Ureter (tissue), 1 donor: ENCODE data around the gene OOSP2. TPM values are rescaled to one million over a fixed set of nuclear protein-coding genes. Genes with fewer than 3 reads are reported as not detected.
"Not testable (repeated sequence)": the region's sequence is repeated elsewhere in the genome, so short reads cannot be mapped to it uniquely, and the experiment has no call there.

ENCODE experiments used
- DNase-seq: peaks from one replicate; pipeline ENCODE4 v3.0.0-alpha.2; 2020; ENCODE audit warnings: low spot score
- total RNA-seq: library from RNA; stranded (reverse); gene quantifications from one replicate; pipeline ENCODE4 v1.2.4, GENCODE V29; 2023
- donor health status: DM: yes; HTN: yes; CAD: no.

The OOSP2 gene
- not detected for total RNA-seq

- no peak for DNase-seq
Measured at GRCh38 chr11:60040109-60040508, at the start of gene OOSP2. OOSP2 (plus strand) TSS chr11:60040409; CDS start chr11:60040460, 51 bp downstream.

DNA sequence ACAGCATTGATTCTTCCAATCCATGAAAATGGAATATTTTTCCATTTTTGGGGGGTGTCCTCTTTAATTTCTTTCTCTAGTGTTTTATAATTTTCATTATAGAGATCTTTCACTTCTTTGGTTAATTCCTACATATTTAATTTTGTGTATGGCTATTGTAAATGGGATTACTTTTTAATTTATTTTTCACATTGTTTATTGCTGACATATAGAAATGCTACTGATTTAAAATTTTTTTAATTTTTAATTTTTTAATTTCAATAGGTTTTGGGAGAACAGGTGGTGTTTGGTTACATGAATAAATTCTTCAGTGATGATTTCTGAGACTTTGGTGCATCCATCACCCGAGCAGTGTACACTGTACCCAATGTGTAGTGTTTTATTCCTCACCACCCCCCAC, 49.8 kb upstream of the OOSP2 start:
- DNase-seq: no peak

DNA sequence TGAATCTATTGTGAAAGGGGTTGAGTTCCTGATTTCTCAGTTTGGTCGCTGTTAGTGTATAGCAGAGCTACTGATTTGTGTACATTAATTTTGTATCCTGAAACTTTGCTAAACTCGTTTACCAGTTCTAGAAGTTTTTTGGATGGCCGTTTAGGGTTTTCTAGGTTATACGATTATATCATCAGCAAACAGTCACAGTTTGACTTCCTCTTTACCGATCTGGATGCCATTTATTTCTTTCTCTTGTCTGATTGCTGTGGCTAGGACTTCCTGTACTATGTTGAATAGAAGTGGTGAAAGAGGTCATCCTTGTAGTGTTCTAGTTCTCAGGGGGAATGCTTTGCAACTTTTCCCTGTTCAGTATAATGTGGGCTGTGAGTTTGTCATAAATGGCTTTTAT, 47.8 kb upstream of the OOSP2 start:
- DNase-seq: no peak

DNA sequence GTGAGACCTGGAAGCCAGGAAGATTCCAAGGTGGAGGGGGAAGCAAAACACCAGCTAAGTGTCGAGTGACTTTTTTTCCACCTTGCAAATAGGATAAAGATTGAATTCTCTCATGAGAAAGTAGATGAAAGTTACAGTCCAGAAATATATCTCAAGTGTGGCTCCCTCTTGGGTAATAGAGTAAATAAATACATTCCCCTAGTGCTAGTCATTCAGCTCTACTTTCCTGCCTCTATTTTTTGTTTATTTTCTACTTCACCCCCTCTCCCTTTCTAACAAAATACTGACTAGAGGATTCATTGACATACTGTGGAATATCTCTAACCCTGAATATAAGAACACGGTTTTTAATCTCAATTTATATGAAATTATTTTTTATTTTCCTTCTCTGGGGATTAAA, 42.4 kb upstream of the OOSP2 start:
- no peak for DNase-seq

DNA sequence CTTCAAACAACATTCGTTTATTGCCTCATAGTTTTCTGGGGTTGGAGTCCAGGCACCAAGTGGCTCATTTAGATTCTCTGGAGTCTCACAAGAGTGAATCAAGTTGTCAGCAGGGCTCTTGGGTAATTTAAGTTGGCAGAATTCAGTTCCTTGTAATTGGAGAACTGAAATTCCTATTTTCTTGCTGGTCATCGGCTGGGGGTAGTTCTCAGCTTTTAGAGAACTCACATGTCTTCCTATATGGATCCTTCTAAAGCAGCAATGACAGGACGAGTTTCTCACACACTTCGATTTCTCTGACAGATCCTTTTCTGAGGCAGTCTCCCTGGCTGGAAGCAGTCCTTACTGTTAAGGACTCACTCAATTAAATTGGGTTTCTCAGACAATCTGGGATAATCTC, 40.5 kb upstream of the OOSP2 start:
- DNase-seq: no peak

DNA sequence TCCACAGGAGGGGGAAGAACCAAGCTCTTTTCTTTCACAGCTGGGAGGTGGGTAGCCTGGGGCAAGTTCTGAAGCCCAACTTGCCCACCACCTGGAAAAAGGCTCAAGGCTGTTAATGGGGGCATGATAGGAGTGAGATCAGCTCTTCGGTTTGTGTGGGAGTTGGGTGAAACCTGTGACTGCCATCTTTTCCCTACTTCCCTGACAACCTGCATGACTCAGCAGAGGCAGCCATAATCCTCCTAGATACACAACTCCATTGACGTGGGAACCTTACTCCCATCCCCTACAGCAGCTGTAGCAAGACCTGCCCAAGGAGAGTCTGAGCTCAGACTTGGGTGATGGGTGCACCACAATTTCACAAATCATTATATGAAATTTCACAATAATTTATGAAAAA, 36.5 kb upstream of the OOSP2 start:
- DNase-seq: no peak

DNA sequence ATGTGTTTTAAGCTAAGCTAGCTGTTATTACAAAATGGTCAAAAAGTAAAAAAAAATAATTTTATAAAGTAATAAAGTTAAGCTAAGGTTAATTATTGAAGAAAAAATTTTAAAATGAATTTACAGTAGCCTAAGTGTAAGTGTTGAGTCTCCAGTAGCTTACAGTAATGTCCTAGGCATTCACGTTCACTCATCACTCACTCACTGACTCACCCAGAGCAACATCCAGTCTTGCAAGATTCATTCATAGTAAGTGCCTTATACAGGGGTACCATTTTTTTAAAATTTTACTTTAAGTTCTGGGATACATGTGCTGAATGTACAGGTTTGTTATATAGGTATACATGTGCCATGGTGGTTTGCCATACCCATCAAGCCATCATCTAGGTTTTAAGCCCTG, 34.8 kb upstream of the OOSP2 start:
- no peak for DNase-seq

GRCh38 chr11:60016881-60017280, 23.3 kb upstream of the OOSP2 start, which contains the start of gene OOSP4B:
OOSP4B (plus strand) TSS chr11:60017181.
- no peak for DNase-seq

DNA sequence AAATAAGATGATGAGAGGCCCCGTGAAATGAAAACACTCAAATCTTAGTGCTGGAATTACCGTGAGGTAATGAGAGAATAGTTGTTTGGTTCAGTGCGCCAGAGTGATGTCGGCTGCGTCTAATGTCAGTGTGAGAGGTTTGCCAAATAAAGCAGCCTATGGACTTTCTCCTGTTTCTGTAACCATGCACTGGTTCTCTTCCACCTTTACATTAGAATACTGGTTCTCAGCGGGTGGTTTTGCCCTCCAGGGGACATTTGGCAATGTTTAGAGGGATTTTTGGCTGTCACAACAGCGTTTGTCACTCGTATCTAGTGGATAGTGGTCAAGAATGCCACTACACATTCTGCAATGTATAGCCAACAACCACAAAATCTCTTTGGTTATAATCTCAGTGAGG, 22.2 kb upstream of the OOSP2 start:
- DNase-seq: no peak

DNA sequence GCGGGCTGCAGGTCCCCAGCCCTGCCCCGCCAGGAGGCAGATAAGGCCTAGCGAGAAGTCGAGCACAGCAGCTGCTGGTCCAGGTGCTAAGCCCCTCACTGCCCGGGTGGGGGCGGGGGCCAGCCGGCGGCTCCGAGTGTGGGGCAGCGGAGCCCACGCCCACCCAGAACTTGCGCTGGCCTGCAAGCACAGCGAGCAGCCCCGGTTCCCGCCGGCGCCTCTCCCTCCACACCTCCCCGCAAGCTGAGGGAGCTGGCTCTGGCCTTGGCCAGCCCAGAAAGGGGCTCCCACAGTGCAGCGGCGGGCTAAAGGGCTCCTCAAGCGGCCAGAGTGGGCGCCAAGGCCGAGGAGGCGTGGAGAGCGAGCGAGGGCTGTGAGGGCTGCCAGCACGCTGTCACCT, 19.8 kb upstream of the OOSP2 start:
- DNase-seq: not testable (repeated sequence)

DNA sequence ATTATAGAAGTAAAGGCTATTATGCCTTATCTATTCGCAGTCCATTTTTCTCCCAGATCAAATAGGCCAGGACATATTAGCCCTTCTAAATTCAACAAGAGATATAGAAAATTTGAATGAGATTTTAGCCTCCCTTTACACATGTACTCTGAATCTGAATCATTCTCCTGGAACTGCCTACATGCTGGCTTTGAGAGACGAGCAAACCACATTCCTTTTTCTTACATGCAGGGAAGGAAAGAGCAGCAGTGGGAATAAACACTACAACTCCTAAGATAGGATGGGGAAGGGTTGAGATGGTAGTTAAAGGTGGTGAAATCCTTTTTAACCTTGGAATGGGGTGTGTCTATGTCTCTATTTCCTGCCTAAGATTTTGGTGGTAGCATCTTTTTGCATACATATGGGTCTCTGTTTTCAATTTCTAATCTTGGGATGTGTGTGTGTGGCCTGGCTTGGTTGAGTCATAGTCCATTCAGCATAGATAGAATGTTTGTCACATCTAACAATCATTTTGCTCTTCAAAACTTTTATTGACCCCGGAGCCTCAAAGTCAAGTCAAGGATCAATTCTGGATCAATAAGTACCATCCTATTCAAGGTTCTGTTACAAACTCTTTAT, 11.1 kb upstream of the OOSP2 start:
- no peak for DNase-seq

DNA sequence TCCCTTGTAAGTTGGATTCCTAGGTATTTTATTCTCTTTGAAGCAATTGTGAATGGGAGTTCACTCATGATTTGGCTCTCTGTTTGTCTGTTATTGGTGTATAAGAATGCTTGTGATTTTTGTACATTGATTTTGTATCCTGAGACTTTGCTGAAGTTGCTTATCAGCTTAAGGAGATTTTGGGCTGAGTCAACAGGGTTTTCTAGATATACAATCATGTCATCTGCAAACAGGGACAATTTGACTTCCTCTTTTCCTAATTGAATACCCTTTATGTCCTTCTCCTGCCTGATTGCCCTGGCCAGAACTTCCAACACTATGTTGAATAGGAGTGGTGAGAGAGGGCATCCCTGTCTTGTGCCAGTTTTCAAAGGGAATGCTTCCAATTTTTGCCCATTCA, 10.2 kb downstream of the OOSP2 start:
- not testable (repeated sequence) for DNase-seq

GRCh38 chr11:60050839-60051238, 10.6 kb downstream of the OOSP2 start:
- not testable (repeated sequence) for DNase-seq

GRCh38 chr11:60056349-60056969, 16.2 kb downstream of the OOSP2 start, which contains the start of gene MS4A3:
MS4A3 (plus strand) TSS chr11:60056665; CDS start chr11:60061161, 4,496 bp downstream.
- no peak for DNase-seq

- DNase-seq: no peak
Measured at GRCh38 chr11:60059052-60059451, 18.8 kb downstream of the OOSP2 start.

DNA sequence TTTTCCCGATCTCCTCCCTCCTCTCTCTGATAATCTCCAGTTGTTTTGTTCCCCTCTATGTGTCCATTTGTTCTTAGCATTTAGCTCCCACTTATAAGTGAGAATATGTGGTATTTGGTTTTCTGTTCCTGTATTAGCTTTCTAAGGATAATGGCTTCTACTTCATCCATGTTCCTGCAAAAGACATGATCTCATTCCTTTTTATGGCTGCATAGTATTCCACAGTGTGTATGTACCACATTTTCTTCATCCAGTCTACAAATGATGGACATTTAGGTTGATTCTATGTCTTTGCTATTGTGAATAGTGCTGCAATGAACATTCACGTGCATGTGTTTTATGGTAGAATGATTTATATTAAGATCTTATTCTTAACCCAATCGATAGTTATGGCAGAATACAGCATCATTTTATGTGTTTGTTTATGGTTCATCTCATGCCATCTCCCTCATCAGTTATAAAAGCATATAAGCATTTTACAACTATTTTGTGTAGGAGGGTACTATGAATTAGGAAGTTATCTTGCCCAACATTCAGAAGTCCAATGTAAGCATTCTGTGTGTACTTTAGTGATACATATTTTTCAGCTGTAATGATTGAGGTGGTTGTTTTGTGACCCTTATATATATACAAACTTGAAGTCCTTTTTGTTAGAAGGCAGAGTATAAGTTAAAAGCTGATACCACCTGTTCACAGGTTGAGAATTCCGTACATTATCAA, 19.5 kb downstream of the OOSP2 start:
- no peak for DNase-seq

DNA sequence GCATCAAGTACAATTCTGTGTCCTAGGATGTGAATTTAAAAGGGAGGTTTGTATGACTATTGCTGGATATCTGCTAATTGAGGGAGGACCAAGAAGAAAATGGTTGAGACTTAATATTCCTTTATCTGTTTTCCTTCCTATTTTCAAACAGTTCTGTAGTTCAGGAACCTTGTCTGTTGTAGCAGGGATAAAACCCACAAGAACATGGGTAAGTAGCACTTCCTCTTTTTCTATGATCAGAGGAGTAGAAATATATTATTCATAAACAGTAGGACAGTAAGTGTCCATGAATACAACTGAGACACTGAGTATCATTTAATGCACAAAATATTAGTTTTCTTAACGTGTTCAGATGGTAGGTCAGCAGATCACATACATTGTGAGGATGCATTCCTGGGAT, 23.9 kb downstream of the OOSP2 start:
- DNase-seq: no peak

- DNase-seq: no peak
Measured at GRCh38 chr11:60065801-60066200, 25.6 kb downstream of the OOSP2 start.

DNA sequence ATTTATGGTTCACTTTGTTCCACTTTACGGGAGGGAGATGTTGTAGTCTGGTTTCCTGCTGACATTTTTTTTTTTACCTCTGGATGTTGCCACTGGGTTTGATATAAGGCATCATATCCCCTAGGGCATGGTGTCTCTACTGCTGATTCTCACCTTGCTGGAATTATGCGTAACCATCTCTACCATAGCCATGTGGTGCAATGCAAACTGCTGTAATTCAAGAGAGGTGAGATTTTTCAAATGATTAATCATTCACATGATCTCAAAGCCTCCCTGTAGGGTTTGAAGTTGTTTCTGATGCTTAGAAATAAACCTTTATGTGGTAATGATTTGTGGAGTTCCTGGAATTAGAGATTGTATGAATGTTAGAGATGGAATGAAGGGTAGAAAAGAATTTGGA, 29.2 kb downstream of the OOSP2 start:
- DNase-seq: no peak

DNA sequence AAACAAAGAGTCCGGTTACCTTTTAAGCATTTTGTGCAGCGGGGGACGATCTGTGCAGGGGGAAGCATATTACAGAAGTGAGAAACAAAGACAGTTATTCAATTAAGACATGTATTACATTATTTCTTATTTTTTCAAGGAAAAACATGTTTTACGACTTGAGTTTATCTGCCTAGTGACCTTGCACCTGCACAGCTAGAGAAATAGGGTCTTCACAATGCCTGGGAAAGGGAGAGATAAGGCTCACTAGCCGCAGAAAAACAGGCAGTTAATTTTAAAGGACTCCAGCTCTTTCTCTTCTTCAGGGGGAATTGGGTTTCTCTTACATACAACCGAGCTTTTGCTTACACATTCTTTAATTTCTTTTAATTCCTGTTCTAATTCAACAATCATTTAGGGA, 31.4 kb downstream of the OOSP2 start:
- not testable (repeated sequence) for DNase-seq

DNA sequence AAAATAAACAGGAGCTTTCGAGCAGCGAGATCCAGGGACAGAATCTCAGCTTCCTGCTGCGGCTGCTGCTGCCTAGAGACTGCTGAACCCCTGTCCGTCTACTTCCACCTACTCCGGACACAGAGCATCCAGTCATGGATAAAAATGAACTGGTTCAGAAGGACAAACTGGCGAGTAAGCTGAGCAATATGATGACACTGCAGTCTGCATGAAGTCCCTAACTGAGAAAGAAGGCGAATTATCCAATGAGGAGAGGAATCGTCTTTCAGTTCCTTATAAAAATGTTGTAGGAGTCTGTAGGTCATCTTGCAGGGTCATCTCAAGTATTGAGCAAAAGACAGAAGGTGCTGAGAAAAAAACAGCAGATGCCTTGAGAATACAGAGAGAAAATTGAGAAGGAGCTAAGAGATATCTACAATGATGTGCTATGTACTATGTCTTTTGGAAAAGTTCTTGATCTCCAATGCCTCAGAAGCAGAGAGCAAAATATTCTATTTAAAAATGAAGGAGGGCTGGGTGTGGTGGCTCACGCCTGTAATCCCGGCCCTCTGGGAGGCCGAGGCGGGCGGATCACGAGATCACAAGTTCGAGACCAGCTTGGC, 37.1 kb downstream of the OOSP2 start:
- no peak for DNase-seq

GRCh38 chr11:60077981-60078380, 37.8 kb downstream of the OOSP2 start:
- no peak for DNase-seq

GRCh38 chr11:60078745-60079144, 38.5 kb downstream of the OOSP2 start:
- DNase-seq: no peak
